NT2/D1 (cell line): ENCODE data around the gene UQCC3.
A peak's percentile ranks its signal among the peaks of the same experiment; 100 is the strongest.
"Not testable (repeated sequence)": the region's sequence is repeated elsewhere in the genome, so short reads cannot be mapped to it uniquely, and the experiment has no call there.

ENCODE experiments used
- DNase-seq: peaks from one replicate; pipeline ENCODE4 v3.0.0-alpha.2; 2011; ENCODE audit warnings: low read depth, low spot score
- H3K27me3 ChIP-seq: 2 replicates; pipeline ENCODE4 v1.6.0; 2011; ENCODE audit warnings: mild to moderate bottlenecking; ENCODE audit not compliant: insufficient read length, insufficient read depth
- H3K36me3 ChIP-seq: 2 replicates; pipeline ENCODE4 v1.6.1; 2011; ENCODE audit warnings: mild to moderate bottlenecking, low read length, mixed read lengths; ENCODE audit not compliant: insufficient read depth, insufficient read length
- H3K4me1 ChIP-seq: 2 replicates; pipeline ENCODE4 v1.5.1; 2011; ENCODE audit not compliant: insufficient read depth, insufficient read length
- H3K4me3 ChIP-seq: 2 replicates; pipeline ENCODE4 v1.5.1; 2011; ENCODE audit warnings: low read depth; ENCODE audit not compliant: insufficient read length
- H3K9ac ChIP-seq: 2 replicates; pipeline ENCODE4 v1.6.0; 2011; ENCODE audit warnings: low read depth; ENCODE audit not compliant: insufficient read length
- H3K9me3 ChIP-seq: 2 replicates; pipeline ENCODE4 v1.5.1; 2011; ENCODE audit warnings: mild to moderate bottlenecking, low read length; ENCODE audit not compliant: insufficient read depth
- SUZ12 ChIP-seq: IDR thresholded peaks from 2 replicates; pipeline ENCODE4 v1.6.1; 2011; ENCODE audit not compliant: insufficient read length, insufficient read depth; ENCODE audit errors: extremely low read depth
- YY1 ChIP-seq: IDR thresholded peaks from 2 replicates; pipeline ENCODE4 v1.6.1; 2011; ENCODE audit not compliant: insufficient read length, insufficient read depth
- ZNF274 ChIP-seq: IDR thresholded peaks from 2 replicates; pipeline ENCODE4 v1.6.1; 2011; ENCODE audit warnings: mild to moderate bottlenecking, low read depth, low read length

Gene UQCC3

GRCh38 chr11:62678770-62679696 is 7.6 kb downstream of the UQCC3 start, which contains the start of gene UBXN1:
UBXN1 (minus strand) TSS chr11:62679073; CDS start chr11:62678923, 150 bp downstream.
- Histone ChIP-seq H3K9ac (peak within 1 kb of the TSS; percentile 98), H3K9me3 (no peaks in the 10 kb centered on the region), H3K27me3 (no peaks in the 10 kb centered on the region), H3K4me1 (peaks cover 3% of the 10 kb centered on the region), H3K36me3 (peaks cover 33% of the 10 kb centered on the region), H3K4me3 (peak within 1 kb of the TSS; percentile 97)
- TF ChIP-seq SUZ12 (no peak), ZNF274 (no peak), YY1 (no peak)
- DNase-seq, result no peak

GRCh38 chr11:62680825-62681240 is 9.4 kb downstream of the UQCC3 start:
- Histone ChIP-seq H3K4me3 (no peak overlapping the region), H3K4me1 (peaks cover 3% of the 10 kb centered on the region), H3K9me3 (no peaks in the 10 kb centered on the region), H3K9ac (no peak overlapping the region), H3K36me3 (peaks cover 20% of the 10 kb centered on the region), H3K27me3 (no peaks in the 10 kb centered on the region)
- TF ChIP-seq SUZ12 (no peak), YY1 (no peak), ZNF274 (no peak)
- no peak for DNase-seq

- Histone ChIP-seq H3K4me3 (no peak overlapping the region), H3K4me1 (peaks cover under 1% of the 10 kb centered on the region), H3K9me3 (no peaks in the 10 kb centered on the region), H3K27me3 (no peaks in the 10 kb centered on the region), H3K36me3 (peaks cover 8% of the 10 kb centered on the region), H3K9ac (no peak overlapping the region)
- TF ChIP-seq YY1 (no peak), ZNF274 (no peak), SUZ12 (no peak)
- DNase-seq, result no peak
Measured at GRCh38 chr11:62682518-62682917, 11.0 kb downstream of the UQCC3 start.

- Histone ChIP-seq H3K9me3 (no peaks in the 10 kb centered on the region), H3K36me3 (peaks cover 42% of the 10 kb centered on the region), H3K9ac (peak overlapping the region; percentile 36), H3K27me3 (no peaks in the 10 kb centered on the region), H3K4me3 (no peak overlapping the region), H3K4me1 (peaks cover 5% of the 10 kb centered on the region)
- DNase-seq, result no peak
- TF ChIP-seq YY1 (no peak), SUZ12 (no peak), ZNF274 (no peak)
Measured at GRCh38 chr11:62687508-62688396, 16.3 kb downstream of the UQCC3 start.

GRCh38 chr11:62688491-62688890 is 17.0 kb downstream of the UQCC3 start:
- Histone ChIP-seq H3K9me3 (no peaks in the 10 kb centered on the region), H3K4me1 (peaks cover 5% of the 10 kb centered on the region), H3K9ac (no peak overlapping the region), H3K36me3 (peaks cover 49% of the 10 kb centered on the region), H3K27me3 (no peaks in the 10 kb centered on the region), H3K4me3 (no peak overlapping the region)
- no peak for DNase-seq
- TF ChIP-seq ZNF274 (no peak), YY1 (no peak), SUZ12 (no peak)

- no peak for TF ChIP-seq ZNF274
- no peak for TF ChIP-seq YY1
- peaks cover 59% of the 10 kb centered on the region for H3K36me3 ChIP-seq
- no peaks in the 10 kb centered on the region for H3K9me3 ChIP-seq
- H3K9ac ChIP-seq, result peak within 1 kb of the TSS; percentile 46
- DNase-seq, result no peak
- no peak within 1 kb of the TSS for H3K4me3 ChIP-seq
- no peaks in the 10 kb centered on the region for H3K27me3 ChIP-seq
- H3K4me1 ChIP-seq, result peaks cover 7% of the 10 kb centered on the region
Measured at GRCh38 chr11:62689421-62690183, 18.1 kb downstream of the UQCC3 start, which contains the start of gene LRRN4CL. LRRN4CL (minus strand) TSS chr11:62689530; CDS start chr11:62688508, 1,022 bp downstream.

GRCh38 chr11:62693624-62694023 is 22.2 kb downstream of the UQCC3 start:
- DNase-seq, H3K4me3 ChIP-seq, H3K4me1 ChIP-seq, H3K9me3 ChIP-seq, H3K9ac ChIP-seq, H3K27me3 ChIP-seq: not testable (repeated sequence)
- peaks cover 73% of the 10 kb centered on the region for H3K36me3 ChIP-seq
